HG02588 (cell line): ENCODE data around the gene CHST6.
A peak's percentile ranks its signal among the peaks of the same experiment; 100 is the strongest.
"Not testable (repeated sequence)": the region's sequence is repeated elsewhere in the genome, so short reads cannot be mapped to it uniquely, and the experiment has no call there.

Experiments used
- ATAC-seq: cut with Tn5 transposase; IDR thresholded peaks from one replicate; pipeline ENCODE4 v1.9.1; 2021; ENCODE audit warnings: mild to moderate bottlenecking, moderate library complexity; ENCODE audit not compliant: unreplicated experiment

Gene CHST6

GRCh38 chr16:75477680-75478473 is 17.4 kb downstream of the CHST6 start:
- ATAC-seq = no peak

- ATAC-seq = no peak
Observed at GRCh38 chr16:75476817-75477216, 18.4 kb downstream of the CHST6 start.

- no peak for ATAC-seq
Observed at GRCh38 chr16:75475420-75475847, 19.8 kb downstream of the CHST6 start.

- ATAC-seq = no peak
Observed at GRCh38 chr16:75472908-75473877, 22.0 kb downstream of the CHST6 start.

GRCh38 chr16:75471723-75472633 is 23.3 kb downstream of the CHST6 start:
- ATAC-seq = peak; percentile 47

GRCh38 chr16:75466760-75467159 is 28.5 kb downstream of the CHST6 start:
- no peak for ATAC-seq

DNA sequence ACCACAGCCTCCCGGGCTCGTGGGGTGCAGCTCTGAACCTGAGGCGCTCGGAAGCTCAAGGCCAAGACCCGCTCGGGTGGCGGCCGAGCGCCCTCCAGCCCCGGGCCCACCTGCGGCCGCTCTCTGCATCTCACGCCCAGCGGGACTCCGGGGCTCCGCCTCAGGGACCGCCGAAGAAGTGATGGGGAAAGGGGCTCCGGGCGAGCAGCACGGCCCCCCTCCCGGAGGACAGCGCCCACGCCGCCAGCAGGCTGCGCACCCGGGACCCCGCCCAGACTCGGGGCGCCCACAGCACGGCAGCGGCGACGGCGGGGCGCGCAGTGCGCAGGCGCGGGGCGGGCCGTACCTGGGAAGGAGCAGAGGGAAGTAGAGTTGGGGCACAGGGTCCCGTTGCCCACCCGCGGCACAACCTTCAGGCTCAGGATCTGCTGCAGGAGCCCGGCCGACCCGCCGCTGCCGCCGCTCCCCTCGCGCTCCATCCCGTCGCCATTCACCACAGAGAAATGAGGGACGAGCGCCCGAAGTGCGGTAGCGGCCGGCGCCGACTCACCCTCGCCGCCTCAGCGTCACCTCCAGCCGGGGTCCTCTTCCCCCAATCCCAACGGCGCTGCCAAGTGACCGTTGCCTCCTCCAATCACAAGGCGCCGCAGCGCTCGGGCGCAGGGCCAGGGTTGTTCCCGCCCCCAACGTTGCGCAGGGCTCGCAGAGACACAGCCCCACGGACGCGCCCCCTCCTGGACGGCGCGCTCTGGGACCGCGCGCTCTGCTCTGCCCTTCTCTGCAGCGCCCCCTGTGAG is 30.9 kb downstream of the CHST6 start, which contains the start of gene TMEM170A:
Gene TMEM170A, minus strand, starts transcription at position 568 of the 797 bp plus-strand sequence. Its CDS starts 89 bp downstream, at position 479.
- peak; percentile 91 for ATAC-seq

DNA sequence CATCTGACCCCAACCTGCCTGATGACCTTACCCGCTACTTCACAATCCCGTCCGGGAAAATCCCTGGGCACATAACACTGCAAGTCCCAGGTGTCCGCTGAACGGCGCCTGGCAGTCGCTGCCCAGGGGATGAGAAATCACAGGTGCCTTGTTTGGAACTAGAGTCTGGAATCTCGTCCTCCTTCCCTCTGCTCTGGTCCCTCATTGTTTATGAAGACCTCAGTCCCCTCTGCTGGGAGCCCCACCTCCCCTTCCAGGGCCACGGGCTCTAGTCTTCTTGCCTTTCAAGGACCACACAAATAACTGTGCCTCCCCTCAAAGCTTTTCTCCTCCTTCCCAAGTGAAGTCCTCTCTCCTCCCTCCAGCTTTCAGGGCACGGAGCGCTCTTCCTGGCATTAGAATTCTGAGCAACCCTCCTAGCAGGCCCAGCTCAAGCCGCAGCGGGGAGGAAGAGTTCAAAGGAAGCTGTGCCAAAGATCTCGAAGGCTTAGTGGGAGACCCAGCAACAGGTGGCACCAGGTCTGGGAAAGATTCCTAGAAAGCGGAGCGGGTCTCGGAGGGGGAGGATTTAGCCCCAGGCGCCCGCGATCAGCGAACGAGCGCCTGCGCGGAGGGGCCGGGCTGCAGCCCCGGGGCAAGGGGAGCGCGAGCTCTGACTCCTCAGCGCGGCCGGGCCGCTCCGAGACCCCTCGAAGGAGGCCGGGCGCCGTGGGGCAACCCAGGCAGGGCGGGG is 31.7 kb downstream of the CHST6 start:
- ATAC-seq = peak; percentile 13

DNA sequence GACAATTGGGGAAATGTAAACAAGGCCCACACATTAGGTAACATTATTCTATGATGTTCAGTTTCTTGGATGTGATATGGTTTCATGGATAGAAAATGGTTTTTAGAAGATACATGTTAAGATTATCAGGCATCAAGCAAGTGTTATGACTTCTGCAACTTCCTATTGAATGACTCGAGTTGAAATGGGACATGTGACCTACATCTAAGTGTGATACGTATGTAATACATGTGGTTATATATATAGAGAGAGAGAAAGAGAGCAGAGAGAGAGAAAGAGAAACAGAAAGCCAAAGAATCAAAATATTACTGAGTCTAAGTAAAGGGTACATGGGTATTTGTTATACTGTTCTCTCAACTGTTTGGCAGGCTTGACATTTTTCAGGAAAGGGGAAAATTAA is 32.4 kb downstream of the CHST6 start:
- no peak for ATAC-seq

GRCh38 chr16:75461575-75461974 is 33.7 kb downstream of the CHST6 start:
- ATAC-seq = no peak

DNA sequence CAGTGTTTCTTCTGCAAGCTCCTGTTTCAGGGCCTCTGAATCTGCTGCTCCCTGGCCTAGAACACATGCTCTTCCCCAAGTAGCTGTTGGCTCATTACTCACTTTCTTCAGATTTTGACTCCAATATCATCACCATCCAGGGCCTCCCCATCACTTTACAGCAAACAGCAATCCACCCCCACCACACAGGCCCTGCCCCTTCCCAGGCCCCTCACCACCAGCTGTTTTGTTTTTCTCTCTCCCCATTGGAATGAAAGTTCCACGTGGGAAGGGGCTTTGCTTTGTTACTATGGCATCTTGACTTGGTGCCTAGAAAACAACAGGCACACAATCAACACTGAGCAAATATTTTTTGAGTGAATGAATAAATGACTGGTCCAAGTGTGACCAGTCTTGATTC is 34.8 kb downstream of the CHST6 start:
- ATAC-seq = no peak

DNA sequence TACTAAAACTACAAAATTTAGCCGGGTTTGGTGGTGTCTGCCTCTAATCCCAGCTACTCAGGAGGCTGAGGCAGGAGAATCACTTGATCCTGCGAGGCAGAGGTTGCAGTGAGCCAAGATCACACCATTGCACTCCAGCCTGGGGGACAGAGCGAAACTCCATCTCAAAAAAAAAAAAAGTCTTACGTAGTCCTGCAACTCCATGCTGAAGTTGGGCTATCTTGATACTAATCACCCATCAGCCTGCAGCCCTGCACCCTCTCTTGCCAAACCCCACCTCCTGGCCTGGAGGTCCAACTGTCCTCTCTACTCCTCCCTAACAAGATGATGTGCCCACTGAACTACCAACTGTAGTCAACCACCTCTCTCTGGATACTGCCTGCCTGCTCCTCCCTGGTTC is 35.5 kb downstream of the CHST6 start:
- ATAC-seq = no peak

DNA sequence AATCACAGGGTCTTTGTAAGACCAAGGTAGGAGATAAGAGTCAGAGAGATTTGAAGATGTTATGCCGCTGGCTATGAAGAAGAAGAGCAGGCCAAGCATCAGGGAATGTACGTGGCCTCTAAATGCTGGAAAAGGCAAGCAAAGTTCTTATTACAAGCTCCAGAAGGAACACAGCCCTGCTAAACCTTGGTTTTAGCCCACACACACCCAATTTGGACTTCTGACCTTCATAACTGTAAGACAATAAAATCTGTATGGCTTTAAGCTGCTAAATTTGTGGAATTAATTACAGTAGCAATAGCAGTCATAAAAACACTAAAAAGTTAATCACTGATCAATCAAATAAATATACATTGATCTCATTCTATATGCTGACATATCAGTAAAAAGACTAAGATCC is 36.8 kb downstream of the CHST6 start:
- ATAC-seq = no peak

GRCh38 chr16:75458029-75458428 is 37.2 kb downstream of the CHST6 start:
- ATAC-seq = no peak

- ATAC-seq = no peak
Observed at GRCh38 chr16:75457485-75458021, 37.7 kb downstream of the CHST6 start.

- ATAC-seq = no peak
Observed at GRCh38 chr16:75456971-75457370, 38.3 kb downstream of the CHST6 start.

- ATAC-seq = not testable (repeated sequence)
Observed at GRCh38 chr16:75456486-75456885, 38.8 kb downstream of the CHST6 start.

DNA sequence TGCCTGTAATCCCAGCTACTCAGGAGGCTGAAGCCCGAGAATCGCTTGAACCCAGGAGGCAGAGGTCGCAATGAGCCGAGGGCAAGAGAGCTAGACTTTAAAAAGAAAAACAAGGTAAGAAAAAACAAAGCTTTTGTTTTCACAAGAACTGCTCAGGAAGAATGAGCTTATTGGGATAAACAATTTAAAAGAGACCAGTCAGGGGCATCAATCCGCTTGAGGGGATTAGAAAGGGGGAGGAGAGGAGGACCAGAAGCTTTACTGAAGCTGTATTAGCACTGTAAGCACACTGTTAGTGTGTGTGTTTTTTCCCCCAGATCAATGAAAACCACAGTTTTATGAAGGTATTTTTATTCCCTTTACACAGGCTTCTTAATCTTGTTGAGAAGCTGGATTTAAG is 39.6 kb downstream of the CHST6 start:
- ATAC-seq = no peak
